ENCODE data around the gene GIPC1.

Gene GIPC1

GRCh38 chr19:14494411-14494810 lies 1.5 kb downstream of the GIPC1 start:
- no peak for DNase-seq

- no peak for DNase-seq
Measured at GRCh38 chr19:14492756-14493337, 3.1 kb downstream of the GIPC1 start.

- DNase-seq = no peak
Measured at GRCh38 chr19:14487370-14488125, 8.4 kb downstream of the GIPC1 start.

- no peak for DNase-seq
Measured at GRCh38 chr19:14482172-14482941, 13.6 kb downstream of the GIPC1 start.

- no peak for DNase-seq
Measured at GRCh38 chr19:14480700-14481079, 15.2 kb downstream of the GIPC1 start.

- DNase-seq = peak; percentile 78
Measured at GRCh38 chr19:14479975-14480699, 15.8 kb downstream of the GIPC1 start.

GRCh38 chr19:14479309-14479974 lies 16.5 kb downstream of the GIPC1 start:
- no peak for DNase-seq

- no peak for DNase-seq
Measured at GRCh38 chr19:14478113-14478545, 17.8 kb downstream of the GIPC1 start.

GRCh38 chr19:14477418-14478112 lies 18.4 kb downstream of the GIPC1 start:
- no peak for DNase-seq

- peak; percentile 21 for DNase-seq
Measured at GRCh38 chr19:14476673-14477401, 19.1 kb downstream of the GIPC1 start.

- no peak for DNase-seq
Measured at GRCh38 chr19:14476327-14476672, 19.6 kb downstream of the GIPC1 start.

- peak; percentile 58 for DNase-seq
Measured at GRCh38 chr19:14475251-14476073, 20.5 kb downstream of the GIPC1 start, which contains the start of gene PTGER1. TSS of gene PTGER1 (minus strand) at chr19:14475354. CDS start at chr19:14474320, 1,034 bp downstream.

- DNase-seq = no peak
Measured at GRCh38 chr19:14474827-14475226, 21.1 kb downstream of the GIPC1 start.

- DNase-seq = no peak
Measured at GRCh38 chr19:14473978-14474578, 21.8 kb downstream of the GIPC1 start.

GRCh38 chr19:14473073-14473977 lies 22.6 kb downstream of the GIPC1 start:
- peak; percentile 39 for DNase-seq

- DNase-seq = peak; percentile 90
Measured at GRCh38 chr19:14472202-14472938, 23.6 kb downstream of the GIPC1 start.

- DNase-seq = no peak
Measured at GRCh38 chr19:14471436-14472187, 24.3 kb downstream of the GIPC1 start.
